Fibroblast of lung (primary cell): ENCODE data around the gene KRTAP5-11.
"Not testable (repeated sequence)": the region's sequence is repeated elsewhere in the genome, so short reads cannot be mapped to it uniquely, and the experiment has no call there.

Experiments used
- EZH2 ChIP-seq: IDR thresholded peaks from 2 replicates; pipeline ENCODE4 v1.5.1; 2012; ENCODE audit warnings: low read length, control low read depth, mild to moderate bottlenecking; ENCODE audit errors: missing control alignments
- TF ChIP-seq, protein P1 (sequence below), 2 donors: IDR thresholded peaks in 1 of 2; conservative IDR thresholded peaks in 1 of 2; 1 replicate in 1 of 2; 2 replicates in 1 of 2; pipeline ENCODE4 v1.5.1; 2011 to 2012; ENCODE audit warnings: low read length in 2 of 2, control low read depth in 1 of 2, inconsistent platforms in 1 of 2, low read depth in 1 of 2, mild to moderate bottlenecking in 1 of 2

DNA sequence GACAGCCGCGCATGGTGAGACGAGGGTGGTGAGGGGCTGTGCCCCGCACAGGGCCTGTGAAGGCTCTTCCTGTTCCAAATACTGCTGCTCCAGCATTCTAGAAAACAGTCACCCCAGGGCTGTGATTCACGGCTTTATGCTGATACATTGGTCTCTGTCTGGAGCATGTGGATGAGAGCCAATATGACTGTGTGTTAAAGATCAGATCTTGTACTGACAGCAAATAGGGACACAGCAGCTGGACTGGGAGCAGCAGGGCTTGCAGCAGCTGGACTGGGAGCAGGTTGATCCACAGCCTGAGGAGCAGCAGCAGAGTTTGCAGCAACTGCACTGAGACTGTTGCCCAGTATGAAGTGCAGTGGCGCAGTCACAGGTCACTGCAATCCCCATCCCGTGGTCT lies 3.2 kb downstream of the KRTAP5-11 start:
- TF ChIP-seq, protein P1, sequence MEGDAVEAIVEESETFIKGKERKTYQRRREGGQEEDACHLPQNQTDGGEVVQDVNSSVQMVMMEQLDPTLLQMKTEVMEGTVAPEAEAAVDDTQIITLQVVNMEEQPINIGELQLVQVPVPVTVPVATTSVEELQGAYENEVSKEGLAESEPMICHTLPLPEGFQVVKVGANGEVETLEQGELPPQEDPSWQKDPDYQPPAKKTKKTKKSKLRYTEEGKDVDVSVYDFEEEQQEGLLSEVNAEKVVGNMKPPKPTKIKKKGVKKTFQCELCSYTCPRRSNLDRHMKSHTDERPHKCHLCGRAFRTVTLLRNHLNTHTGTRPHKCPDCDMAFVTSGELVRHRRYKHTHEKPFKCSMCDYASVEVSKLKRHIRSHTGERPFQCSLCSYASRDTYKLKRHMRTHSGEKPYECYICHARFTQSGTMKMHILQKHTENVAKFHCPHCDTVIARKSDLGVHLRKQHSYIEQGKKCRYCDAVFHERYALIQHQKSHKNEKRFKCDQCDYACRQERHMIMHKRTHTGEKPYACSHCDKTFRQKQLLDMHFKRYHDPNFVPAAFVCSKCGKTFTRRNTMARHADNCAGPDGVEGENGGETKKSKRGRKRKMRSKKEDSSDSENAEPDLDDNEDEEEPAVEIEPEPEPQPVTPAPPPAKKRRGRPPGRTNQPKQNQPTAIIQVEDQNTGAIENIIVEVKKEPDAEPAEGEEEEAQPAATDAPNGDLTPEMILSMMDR (conservative IDR thresholded peaks at IDR 0.05 in 1 of 2, IDR thresholded peaks at IDR 0.05 in 1 of 2; ENCODE audit: low read depth in 1 of 2, low read length in 2 of 2) = not testable (repeated sequence)
- TF ChIP-seq EZH2 = not testable (repeated sequence)
